ENCODE data around the gene RND3.

DNA sequence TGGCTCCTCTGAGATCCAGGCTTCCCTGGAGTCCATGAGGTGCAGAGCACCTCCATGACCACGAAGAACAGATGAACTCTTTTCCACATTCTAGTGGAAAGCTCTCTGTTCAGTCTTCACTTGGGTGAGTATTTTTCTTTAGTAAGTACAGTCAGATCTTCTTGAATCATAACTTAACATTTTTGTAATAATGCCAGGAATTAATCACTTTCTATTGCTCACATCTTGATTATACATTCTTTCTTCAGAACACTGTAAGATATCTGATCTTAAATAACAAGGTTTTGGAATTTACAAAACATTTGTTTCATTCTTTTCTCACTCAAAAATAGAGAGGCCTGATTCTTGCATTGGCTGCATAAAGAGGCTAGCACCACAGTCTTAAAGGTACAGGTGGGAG, 45.4 kb upstream of the RND3 start:
- TF ChIP-seq CTCF (IDR thresholded peaks at IDR 0.05; ENCODE audit: borderline replicate concordance, extremely low read depth, low read length, poor library complexity, severe bottlenecking) (no peak), EZH2 (IDR thresholded peaks at IDR 0.05; ENCODE audit: borderline replicate concordance, low read depth, low read length, severe bottlenecking) (no peak)

Data from DND-41 (cell line).